Osteocyte (in vitro differentiated cells): ENCODE results near the gene ZNF536. TPM values are rescaled to one million over a fixed set of nuclear protein-coding genes. Genes with fewer than 3 reads are reported as not detected.

ENCODE experiments used
- DNase-seq: peaks from one replicate; pipeline ENCODE4 v3.0.0; 2021; ENCODE audit warnings: mixed read lengths; ENCODE audit not compliant: unreplicated experiment; ENCODE audit errors: extremely low spot score
- H3K27ac Mint-ChIP-seq: one replicate; pipeline ENCODE4 v1.8.0; 2021; ENCODE audit warnings: mild to moderate bottlenecking, mixed read lengths; ENCODE audit not compliant: unreplicated experiment
- H3K27me3 Mint-ChIP-seq: one replicate; pipeline ENCODE4 v1.8.0; 2021; ENCODE audit warnings: mixed read lengths; ENCODE audit not compliant: unreplicated experiment
- H3K36me3 Mint-ChIP-seq: one replicate; pipeline ENCODE4 v1.8.0; 2021; ENCODE audit warnings: mixed read lengths; ENCODE audit not compliant: unreplicated experiment
- H3K4me1 Mint-ChIP-seq: one replicate; pipeline ENCODE4 v1.8.0; 2021; ENCODE audit warnings: mixed read lengths; ENCODE audit not compliant: unreplicated experiment
- H3K4me3 Mint-ChIP-seq: one replicate; pipeline ENCODE4 v1.8.0; 2021; ENCODE audit warnings: mild to moderate bottlenecking, moderate library complexity, mixed read lengths; ENCODE audit not compliant: unreplicated experiment
- H3K9me3 Mint-ChIP-seq: one replicate; pipeline ENCODE4 v1.8.0; 2021; ENCODE audit warnings: mixed read lengths; ENCODE audit not compliant: unreplicated experiment
- total RNA-seq: library from RNA; stranded (reverse); gene quantifications from 2 replicates; pipeline ENCODE4 v1.2.1, GENCODE V29; 2021
- TF ChIP-seq, protein P1 (sequence below): fragments of 200-600 bp; sonication (generic); IDR thresholded peaks from 2 replicates; pipeline ENCODE4 v1.5.0; 2021; ENCODE audit warnings: antibody characterized with exemption, mild to moderate bottlenecking, moderate library complexity

The ZNF536 gene
- total RNA-seq, 1 donor from 2014 or later = not detected

DNA sequence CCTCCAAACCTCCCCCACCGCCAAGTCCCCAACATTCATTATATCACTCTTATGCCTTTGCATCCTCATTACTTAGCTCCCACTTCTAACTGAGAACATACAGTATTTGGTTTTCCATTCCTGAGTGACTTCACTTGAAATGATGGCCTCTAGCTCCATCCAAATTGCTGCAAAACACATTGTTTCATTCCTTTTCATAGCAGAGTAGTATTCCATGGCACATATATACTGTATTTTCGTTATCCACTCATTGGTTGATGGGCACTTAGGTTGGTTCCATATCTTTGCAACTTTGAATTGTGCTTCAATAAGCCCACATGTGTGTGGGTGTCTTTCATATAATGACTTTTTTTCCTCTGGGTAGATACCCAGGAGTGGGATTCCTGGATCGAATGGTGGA, 233.1 kb downstream of the ZNF536 start:
- H3K9me3 Mint-ChIP-seq = peaks cover 11% of the 10 kb centered on the region
- TF ChIP-seq, protein P1, sequence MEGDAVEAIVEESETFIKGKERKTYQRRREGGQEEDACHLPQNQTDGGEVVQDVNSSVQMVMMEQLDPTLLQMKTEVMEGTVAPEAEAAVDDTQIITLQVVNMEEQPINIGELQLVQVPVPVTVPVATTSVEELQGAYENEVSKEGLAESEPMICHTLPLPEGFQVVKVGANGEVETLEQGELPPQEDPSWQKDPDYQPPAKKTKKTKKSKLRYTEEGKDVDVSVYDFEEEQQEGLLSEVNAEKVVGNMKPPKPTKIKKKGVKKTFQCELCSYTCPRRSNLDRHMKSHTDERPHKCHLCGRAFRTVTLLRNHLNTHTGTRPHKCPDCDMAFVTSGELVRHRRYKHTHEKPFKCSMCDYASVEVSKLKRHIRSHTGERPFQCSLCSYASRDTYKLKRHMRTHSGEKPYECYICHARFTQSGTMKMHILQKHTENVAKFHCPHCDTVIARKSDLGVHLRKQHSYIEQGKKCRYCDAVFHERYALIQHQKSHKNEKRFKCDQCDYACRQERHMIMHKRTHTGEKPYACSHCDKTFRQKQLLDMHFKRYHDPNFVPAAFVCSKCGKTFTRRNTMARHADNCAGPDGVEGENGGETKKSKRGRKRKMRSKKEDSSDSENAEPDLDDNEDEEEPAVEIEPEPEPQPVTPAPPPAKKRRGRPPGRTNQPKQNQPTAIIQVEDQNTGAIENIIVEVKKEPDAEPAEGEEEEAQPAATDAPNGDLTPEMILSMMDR = no peak
- H3K4me1 Mint-ChIP-seq = no peaks in the 10 kb centered on the region
- no peak for DNase-seq
- no peaks in the 10 kb centered on the region for H3K36me3 Mint-ChIP-seq
- no peak overlapping the region for H3K4me3 Mint-ChIP-seq
- no peak overlapping the region for H3K27ac Mint-ChIP-seq
- no peaks in the 10 kb centered on the region for H3K27me3 Mint-ChIP-seq

GRCh38 chr19:30606114-30607050, 234.2 kb downstream of the ZNF536 start:
- Mint-ChIP-seq H3K4me3 (no peak overlapping the region), H3K27me3 (no peaks in the 10 kb centered on the region), H3K36me3 (no peaks in the 10 kb centered on the region), H3K4me1 (no peaks in the 10 kb centered on the region), H3K9me3 (peaks cover 13% of the 10 kb centered on the region), H3K27ac (no peak overlapping the region)
- DNase-seq = peak; percentile 65
- TF ChIP-seq, protein P1 = no peak
